HL-60 (cell line): ENCODE measurements around the gene GAK.

Experiments used
- CTCF ChIP-seq: IDR thresholded peaks from one replicate; pipeline ENCODE4 v1.5.1; 2011; ENCODE audit warnings: low read length, control low read depth, inconsistent platforms; ENCODE audit not compliant: insufficient read depth
- POLR2AphosphoS5 ChIP-seq: IDR thresholded peaks from 2 replicates; pipeline ENCODE4 v1.6.1; 2012; ENCODE audit warnings: low read depth

- TF ChIP-seq CTCF (no peak), POLR2AphosphoS5 (no peak)
Observed at GRCh38 chr4:895596-895995, 36.5 kb downstream of the GAK start.
